ENCODE data around the gene KDM4B.

The KDM4B gene

DNA sequence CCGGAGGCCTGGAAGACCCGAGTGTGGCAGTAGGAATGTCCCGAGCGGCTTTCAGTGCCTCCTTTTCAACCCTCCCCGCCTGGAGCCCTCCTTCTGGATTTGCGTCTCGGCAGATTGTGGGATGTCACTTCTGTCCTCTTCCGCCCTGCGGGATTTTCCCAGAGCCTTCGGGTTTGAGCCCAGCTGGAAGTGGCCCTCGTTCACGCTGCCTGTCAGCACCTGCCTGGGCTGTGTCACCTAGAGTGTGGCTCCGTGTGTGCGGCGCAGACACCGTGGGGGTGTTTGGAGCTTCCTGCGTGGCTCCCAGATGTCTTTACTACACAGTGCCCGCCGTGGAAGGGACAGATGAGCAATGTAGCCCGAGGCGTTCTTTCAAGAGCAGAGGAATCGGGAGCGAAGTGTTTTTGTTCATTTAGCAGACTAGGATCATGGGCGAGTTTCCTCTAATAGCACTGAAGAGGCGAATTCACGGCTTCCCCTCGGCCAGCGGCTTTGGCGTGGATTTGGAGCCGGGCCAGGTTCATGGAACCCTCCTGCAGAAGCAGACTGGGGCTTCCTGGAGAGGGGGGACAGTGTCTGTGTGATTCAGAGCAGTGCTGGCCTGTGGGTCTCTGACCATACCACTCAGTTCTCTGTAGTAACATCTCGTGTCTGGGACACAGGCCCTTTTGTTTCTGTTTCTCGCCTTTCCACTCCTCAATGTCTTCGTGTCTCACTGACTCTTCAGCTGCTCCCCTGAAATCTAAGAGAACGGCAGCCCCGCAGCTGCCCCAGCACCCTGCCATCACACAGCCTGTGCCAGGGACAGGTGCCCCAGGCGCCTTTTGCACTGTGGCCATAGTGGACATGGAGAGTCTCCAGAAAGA lies 68.0 kb downstream of the KDM4B start:
- peak; percentile 54 for DNase-seq

- DNase-seq = no peak
Measured at GRCh38 chr19:5037936-5038335, 69.0 kb downstream of the KDM4B start.

DNA sequence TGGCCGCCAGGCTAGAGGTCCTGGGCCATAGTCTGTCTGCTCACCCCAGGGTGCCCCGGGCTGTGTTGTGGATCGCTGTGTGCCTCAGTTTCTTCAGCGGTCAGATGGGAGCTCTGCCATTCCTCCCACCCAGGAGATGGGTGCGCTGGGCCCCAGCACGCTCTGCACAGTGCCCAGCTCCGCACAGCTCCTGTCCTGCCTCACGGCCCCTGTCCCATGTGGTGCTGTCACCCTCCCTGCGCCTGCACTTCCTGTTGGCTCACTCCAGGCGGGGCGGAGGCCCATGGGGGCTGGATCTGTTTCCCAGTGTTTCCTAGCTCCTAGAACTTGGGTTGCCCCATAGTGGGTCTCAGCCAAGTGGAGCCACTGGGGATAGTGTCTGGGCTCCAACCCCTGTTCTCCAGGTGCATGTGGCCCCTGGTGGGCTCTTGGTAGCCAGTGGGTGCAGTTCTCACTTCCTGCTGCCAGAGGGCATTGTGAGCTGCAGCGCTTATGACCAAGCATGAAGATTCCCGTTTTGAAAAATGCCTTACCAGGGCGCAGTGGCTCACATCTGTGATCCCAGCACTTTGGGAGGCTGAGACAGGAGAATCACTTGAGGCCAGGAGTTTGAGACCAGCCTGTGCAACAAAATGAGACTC lies 69.8 kb downstream of the KDM4B start:
- peak; percentile 1 for DNase-seq

DNA sequence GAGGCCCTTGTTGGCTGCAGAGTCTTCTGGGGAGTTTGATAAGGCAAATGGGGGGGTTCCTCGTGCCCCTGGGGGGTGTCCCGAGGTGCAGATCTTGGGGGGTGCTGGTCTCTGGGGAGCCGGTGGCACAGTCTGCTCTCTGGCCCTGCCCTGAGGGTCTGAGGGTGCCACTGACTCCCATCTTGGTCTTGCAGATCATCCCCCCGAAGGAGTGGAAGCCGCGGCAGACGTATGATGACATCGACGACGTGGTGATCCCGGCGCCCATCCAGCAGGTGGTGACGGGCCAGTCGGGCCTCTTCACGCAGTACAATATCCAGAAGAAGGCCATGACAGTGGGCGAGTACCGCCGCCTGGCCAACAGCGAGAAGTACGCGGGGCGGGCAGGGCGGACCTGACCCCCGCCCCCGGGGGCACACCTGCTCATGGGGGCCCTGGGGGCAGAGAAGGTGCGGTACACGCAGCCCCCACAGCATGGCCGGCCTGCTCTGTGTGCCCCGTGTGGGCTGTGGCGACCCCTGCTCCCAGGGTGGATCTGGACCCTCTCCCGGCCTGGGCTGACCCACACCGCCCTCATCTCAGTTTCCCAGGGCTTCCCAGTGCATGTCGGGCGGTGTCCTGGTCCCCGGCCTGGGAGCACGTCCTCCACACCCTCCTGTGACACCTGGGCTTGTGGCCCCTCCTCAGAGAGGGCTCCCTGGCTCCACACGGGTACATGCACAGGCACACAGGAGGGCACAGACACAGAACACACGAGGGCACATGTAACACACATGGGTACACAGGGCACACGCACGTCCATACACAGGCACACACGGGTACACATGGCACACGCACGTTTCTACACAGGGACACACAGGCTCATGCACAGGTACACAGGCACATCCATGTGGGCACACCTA lies 71.0 kb downstream of the KDM4B start:
- no peak for DNase-seq

GRCh38 chr19:5040544-5041167 lies 71.7 kb downstream of the KDM4B start:
- no peak for DNase-seq

DNA sequence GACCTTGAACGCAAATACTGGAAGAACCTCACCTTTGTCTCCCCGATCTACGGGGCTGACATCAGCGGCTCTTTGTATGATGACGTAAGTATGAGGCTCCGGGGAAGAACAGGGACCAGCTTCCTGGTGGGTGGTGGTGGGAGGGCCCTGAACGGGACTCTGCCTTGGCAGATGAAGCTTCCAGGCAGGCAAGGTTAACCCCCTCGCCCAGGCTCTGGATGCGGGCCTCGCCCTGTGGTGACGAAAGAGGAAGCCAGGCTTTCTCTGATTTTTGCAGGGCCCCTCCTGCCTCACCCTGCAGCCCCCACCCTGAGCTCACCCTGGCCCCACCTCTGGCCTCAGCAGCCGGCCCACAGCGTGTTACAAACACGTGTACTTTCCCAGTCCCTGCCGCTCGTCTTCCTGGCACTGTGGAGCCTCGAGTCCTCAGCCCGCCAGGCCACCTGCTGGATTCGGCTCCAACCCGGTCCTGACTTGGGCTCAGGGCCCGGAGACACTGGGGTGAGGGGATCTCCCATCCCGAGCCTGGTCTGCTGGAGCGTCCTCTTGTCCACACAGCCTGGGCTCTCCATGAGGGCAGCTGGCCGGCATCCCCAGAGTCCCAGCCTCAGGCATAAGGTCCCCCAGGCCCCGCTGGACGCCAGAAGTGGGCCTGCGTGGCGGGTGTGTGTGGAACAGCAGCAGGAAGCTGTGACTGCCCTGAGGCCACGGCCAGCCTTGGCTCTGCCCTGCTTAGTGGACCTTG lies 72.4 kb downstream of the KDM4B start:
- DNase-seq = no peak

DNA sequence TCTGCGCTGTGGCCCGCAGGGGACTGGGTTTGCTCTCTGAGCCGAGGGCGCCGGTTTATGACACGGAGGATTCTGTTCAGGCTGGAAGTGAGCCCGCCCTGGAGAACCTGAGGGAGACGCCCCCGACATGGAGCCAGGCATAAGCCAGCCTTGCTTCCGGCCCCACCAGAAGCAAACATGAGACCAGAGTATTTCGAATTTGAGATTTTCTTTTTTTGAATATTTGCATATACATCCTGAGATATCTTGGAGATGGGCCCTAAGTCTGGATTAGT lies 72.9 kb downstream of the KDM4B start:
- DNase-seq = no peak

DNA sequence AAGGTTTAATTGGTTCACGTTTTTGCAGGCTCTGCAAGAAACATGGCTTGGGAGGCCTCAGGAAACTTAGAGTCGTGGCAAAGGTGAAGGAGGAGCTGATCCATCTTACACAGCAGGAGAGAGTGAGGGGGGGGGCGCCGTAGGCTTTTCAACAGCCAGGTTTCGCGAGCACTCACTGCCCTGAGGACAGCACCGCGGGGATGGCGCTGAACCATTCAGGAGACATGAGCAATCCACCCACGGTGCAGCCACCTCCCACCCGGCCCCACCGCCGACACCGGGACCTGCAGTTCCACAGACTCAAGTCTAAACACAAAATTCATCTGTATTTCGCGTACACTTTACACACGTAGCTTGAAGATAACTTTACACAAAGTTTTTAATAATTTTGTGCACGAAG lies 73.6 kb downstream of the KDM4B start:
- no peak for DNase-seq

- no peak for DNase-seq
Measured at GRCh38 chr19:5045029-5045428, 76.1 kb downstream of the KDM4B start.

DNA sequence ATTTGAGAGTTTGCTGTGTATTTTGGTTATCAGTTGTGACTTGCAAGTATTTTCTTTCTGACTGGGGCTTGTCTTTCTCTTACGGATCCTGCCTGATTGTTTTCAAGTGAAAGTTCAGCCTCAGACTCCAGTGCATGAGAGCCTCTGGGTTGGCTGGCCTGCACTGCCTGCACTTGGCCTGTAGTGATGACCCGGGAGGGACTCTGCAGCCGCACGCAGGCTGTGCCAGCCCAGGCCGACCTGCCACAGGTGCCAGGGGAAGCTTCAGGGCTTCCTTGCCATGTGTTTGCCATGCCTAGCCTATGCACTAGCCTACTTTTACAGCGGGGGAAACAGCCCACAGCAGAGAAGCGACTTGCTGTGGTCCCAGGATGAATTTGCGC lies 77.0 kb downstream of the KDM4B start:
- DNase-seq = no peak

- no peak for DNase-seq
Measured at GRCh38 chr19:5046339-5047039, 77.6 kb downstream of the KDM4B start.

- no peak for DNase-seq
Measured at GRCh38 chr19:5047251-5047935, 78.5 kb downstream of the KDM4B start.

DNA sequence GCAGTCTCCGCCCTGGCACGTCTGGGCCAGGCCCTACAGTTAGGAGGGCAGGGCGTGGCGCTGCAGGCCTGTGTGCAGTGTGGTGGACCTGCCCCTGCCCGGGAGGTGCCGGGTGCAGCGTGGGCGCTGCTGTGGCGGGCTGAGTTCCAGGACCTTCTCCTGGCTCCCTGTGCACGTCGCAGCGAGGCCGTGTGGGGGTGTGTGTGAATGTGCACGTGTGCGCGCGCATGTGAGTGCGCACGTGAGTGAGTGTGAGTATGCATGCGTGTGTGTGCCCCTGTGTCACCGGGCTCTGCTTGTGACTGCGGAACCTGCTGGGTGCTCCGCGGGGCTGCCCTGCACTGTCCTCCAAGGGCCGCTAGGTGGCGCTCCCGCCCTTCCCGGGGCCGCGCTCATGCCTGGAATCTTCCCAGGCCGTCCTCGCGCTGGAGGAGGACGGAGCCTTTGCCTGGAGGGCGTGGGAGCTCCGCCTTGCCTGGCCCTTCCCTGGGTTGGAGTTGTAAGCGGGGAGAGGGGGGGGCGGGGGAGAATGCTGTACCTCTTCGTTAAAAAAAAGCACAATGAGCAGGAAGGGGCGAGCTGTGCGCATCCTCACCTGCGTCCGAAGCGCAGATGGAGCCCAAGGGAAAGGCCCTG lies 79.3 kb downstream of the KDM4B start:
- peak; percentile 78 for DNase-seq

DNA sequence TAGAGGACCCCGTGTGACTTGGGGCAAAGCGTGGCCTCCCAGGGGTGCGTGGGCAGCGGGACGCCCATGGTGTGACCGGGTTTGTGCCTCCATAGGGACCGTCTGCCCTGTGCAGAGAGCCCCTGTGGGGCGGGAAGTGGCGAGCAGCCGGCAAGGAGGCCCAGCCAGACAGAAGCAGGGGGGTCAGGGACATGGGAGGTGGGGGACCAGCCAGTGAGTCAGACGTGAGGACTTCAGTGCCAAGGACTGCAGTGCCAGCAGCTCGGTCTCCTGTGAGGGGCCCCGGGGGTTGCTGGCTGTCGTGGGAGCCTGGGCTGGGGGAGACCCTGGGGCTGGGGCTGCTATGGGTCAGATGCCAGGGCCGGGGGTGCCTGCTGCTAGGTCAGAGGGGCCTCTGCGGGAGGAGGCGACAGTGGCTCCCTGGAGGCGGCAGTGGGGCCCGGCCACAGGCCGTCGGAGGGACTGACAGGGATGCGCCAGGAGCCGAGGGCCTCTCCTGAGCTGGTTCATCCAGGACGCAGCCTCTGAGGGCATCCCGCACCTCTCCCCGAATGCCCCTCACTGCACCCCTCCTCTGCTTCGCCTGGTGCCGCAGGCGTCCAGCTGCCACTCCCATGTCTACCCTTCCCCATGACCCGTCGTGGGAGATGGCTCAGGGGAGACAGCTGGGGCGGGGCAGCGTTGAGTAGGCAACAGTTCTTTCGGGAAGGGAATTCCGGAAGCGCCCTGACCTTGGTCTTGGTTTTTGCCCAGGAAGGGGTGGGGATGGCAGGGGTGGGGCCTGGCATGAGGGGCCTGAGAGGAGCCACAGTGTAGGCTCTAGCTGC lies 80.0 kb downstream of the KDM4B start:
- no peak for DNase-seq

- DNase-seq = no peak
Measured at GRCh38 chr19:5049561-5049960, 80.6 kb downstream of the KDM4B start.

- DNase-seq = no peak
Measured at GRCh38 chr19:5050067-5050656, 81.2 kb downstream of the KDM4B start.

GRCh38 chr19:5050905-5051304 lies 82.0 kb downstream of the KDM4B start:
- DNase-seq = no peak

GRCh38 chr19:5051619-5052018 lies 82.7 kb downstream of the KDM4B start:
- no peak for DNase-seq

- DNase-seq = no peak
Measured at GRCh38 chr19:5052515-5052914, 83.6 kb downstream of the KDM4B start.

All from midbrain (tissue), 1 donor.